DMS 273 (cell line): ENCODE results near the gene GPR55.

Source experiments
- DNase-seq: peaks from one replicate; lab custom pipeline; 2025; ENCODE audit not compliant: unreplicated experiment; lab: John Stamatoyannopoulos, UW

The GPR55 gene

GRCh38 chr2:230868947-230869913, 55.8 kb downstream of the GPR55 start:
- peak; percentile 15 for DNase-seq

- peak; percentile 87 for DNase-seq
Measured at GRCh38 chr2:230868161-230868946, 56.7 kb downstream of the GPR55 start.

- peak; percentile 90 for DNase-seq
Measured at GRCh38 chr2:230866756-230867523, 58.1 kb downstream of the GPR55 start.

- DNase-seq = peak; percentile 17
Measured at GRCh38 chr2:230865766-230866755, 59.0 kb downstream of the GPR55 start.

GRCh38 chr2:230865307-230865765, 59.7 kb downstream of the GPR55 start:
- DNase-seq = peak; percentile 35

DNA sequence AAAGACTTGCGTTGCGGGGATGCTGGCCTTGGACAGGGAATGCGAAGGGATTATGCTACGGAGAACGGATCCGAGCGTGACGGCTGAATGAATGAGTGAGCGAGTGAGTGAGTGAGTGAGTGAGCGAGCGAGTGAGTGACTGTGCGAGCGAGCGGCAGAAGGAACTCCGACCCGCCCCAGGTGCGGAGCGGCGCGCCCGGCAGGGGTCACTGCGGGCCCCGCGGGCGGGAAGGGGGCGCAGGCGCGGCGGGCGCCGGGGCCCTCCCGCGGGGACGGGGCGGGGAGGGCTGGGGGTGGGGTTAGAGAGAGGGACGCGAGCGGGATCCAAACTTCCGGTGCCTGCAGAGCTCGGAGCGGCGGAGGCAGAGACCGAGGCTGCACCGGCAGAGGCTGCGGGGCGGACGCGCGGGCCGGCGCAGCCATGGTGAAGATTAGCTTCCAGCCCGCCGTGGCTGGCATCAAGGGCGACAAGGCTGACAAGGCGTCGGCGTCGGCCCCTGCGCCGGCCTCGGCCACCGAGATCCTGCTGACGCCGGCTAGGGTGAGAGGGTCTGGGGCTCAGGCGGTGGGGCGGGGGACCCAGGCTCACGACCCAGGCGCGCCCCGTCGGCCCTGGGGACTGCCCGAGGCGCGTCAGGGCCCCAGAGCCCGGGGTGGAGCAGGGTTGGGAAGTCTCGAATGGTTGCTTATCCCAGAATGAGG, 60.3 kb downstream of the GPR55 start, which contains the start of gene ITM2C:
ITM2C (plus strand) TSS at position 338 of the 702 bp plus-strand sequence; CDS start at position 422, 84 bp downstream.
- peak; percentile 87 for DNase-seq

- DNase-seq = no peak
Measured at GRCh38 chr2:230864122-230864604, 60.9 kb downstream of the GPR55 start.

GRCh38 chr2:230863442-230864121, 61.5 kb downstream of the GPR55 start:
- peak; percentile 57 for DNase-seq

DNA sequence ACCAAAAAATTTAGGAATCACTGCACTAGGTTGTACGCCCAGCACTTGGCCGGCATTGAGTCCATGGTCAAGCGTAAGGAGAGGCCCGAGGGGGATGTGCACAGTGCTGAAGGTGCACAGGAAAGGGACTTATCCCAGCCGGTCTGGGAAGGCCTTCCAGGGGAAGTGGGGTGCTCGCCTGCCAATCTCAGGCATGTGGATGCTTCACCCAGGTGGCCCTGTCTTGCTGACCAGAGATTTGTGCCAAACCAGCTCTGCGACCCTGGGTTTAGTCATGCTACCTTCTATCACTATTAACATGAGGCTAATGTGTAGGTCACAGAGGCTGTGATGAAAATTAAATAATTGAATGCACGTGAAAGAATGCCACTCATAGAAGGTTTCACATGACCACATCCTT, 62.0 kb downstream of the GPR55 start:
- DNase-seq = no peak

- no peak for DNase-seq
Measured at GRCh38 chr2:230862292-230862691, 62.8 kb downstream of the GPR55 start.

DNA sequence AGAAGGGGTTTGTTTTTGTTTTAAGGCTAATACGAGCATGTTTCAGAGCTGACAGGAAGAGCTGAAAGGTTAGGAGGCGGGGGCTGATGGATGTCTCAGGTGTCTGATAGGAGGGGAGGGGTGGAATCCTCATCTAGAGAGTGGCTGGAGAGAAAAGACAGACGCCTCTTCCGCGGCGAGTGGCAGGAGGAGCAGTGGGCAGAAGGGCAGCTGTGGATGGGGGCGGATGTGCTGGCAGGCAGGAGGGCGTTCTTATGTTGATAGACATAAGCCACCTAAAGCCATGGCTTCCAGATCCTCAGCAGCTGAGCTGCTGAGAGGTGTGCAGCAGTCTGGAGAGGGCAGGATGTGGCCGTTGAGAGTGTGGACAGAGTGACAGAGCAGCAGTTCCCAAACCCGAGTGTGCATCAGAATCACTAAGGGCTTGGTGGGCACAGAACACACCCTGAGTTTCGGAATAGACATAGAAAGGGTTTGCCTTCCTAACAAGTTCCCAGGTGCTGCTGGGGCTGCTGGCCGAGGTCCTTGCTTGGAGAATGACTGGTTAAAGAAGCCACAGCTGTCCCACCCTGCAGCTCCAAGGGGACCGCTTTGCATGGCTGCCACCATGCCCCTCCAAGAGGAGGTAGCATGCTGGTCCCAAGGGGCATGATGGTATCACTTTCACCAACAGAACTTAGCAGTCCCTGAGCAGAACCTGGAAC, 63.3 kb downstream of the GPR55 start:
- DNase-seq = peak; percentile 38
